HepG2 (cell line): Measurements from ENCODE around the gene FNDC7. TPM values are rescaled to one million over a fixed set of nuclear protein-coding genes. Genes with fewer than 3 reads are reported as not detected.
A peak's percentile ranks its signal among the peaks of the same experiment; 100 is the strongest.

Experiments
- ATAC-seq: fragments of 200-7000 bp; cut with Tn5 transposase; 3 replicates; pipeline ENCODE4 v1.9.1; 2020; ENCODE audit warnings: mild to moderate bottlenecking, moderate library complexity
- BruUV-seq: library from RNA; stranded (reverse); fragments of 400-500 nt; replicated peaks from 2 replicates; lab custom pipeline; 2021; lab: Mats Ljungman, UMichigan
- CTCF ChIA-PET: fragments of 300-600 bp; formaldehyde crosslinking; extraction: SDS; loops from one replicate; lab custom pipeline; 2021; ENCODE audit warnings: low total read pairs, inconsistent platforms, low intra/inter-chr PET ratio; lab: Yijun Ruan, JAX
- POLR2A ChIA-PET: fragments of 350-600 bp; sonication (Branson Sonifier 250); formaldehyde crosslinking; loops from one replicate; lab custom pipeline; 2020; ENCODE audit warnings: antibody characterized with exemption, inconsistent platforms; lab: Yijun Ruan, JAX
- DNase-seq: peaks from one replicate; pipeline ENCODE4 v3.0.0-alpha.2; 2015; ENCODE audit warnings: low spot score
- FAIRE-seq: peaks from 3 replicates; lab custom pipeline; 2011; peaks lifted over from hg19 to GRCh38; lab: Jason Lieb, UNC
- H2AFZ ChIP-seq: one replicate; pipeline ENCODE4 v1.6.1; 2011; ENCODE audit warnings: low read length, inconsistent platforms
- H3K27ac ChIP-seq: fragments of 300-600 bp; 3 replicates; pipeline ENCODE4 v1.8.0; 2011; ENCODE audit warnings: mixed run types, mild to moderate bottlenecking, mixed read lengths, low read length, inconsistent platforms; ENCODE audit not compliant: insufficient read depth; ENCODE audit errors: extremely low read length
- H3K27me3 ChIP-seq, 2 experiments: fragments of 200-600 bp in 1 of 2; 2 replicates in 1 of 2; 3 replicates in 1 of 2; pipeline versions ENCODE4 v1.6.0 to v1.8.0; 2011; ENCODE audit warnings: low read length in 2 of 2, mild to moderate bottlenecking in 2 of 2, moderate library complexity in 2 of 2, inconsistent platforms in 1 of 2; ENCODE audit not compliant: insufficient read depth in 2 of 2, control insufficient read depth in 1 of 2
- H3K36me3 ChIP-seq, 2 experiments: fragments of 200-600 bp in 1 of 2; replicated peaks in 1 of 2; 2 replicates in 1 of 2; 3 replicates in 1 of 2; pipeline versions ENCODE4 v1.5.1 to v1.8.0; 2011; ENCODE audit warnings: low read length in 2 of 2, inconsistent platforms in 1 of 2; ENCODE audit not compliant: insufficient read depth in 2 of 2, control insufficient read depth in 1 of 2
- H3K4me1 ChIP-seq: 2 replicates; pipeline ENCODE4 v1.5.1; 2012; ENCODE audit warnings: low read length, inconsistent platforms; ENCODE audit not compliant: insufficient read depth
- H3K4me2 ChIP-seq: 2 replicates; pipeline ENCODE4 v1.6.0; 2011; ENCODE audit warnings: low read depth, low read length, inconsistent platforms
- H3K4me3 ChIP-seq, 3 experiments: fragments of 200-600 bp in 1 of 3; sonication (generic), shearing (Covaris generic) in 1 of 3; replicated peaks in 1 of 3; 2 replicates each; pipeline ENCODE4 v1.5.1; 2011 to 2016; ENCODE audit warnings: low read length in 3 of 3, inconsistent platforms in 2 of 3, low read depth in 2 of 3, mild to moderate bottlenecking in 2 of 3, control low read depth in 1 of 3, mixed read lengths in 1 of 3; ENCODE audit not compliant: insufficient read depth in 1 of 3
- H3K79me2 ChIP-seq: one replicate; pipeline ENCODE4 v1.6.1; 2011; ENCODE audit warnings: low read length, inconsistent platforms; ENCODE audit not compliant: insufficient read depth
- H3K9ac ChIP-seq: 2 replicates; pipeline ENCODE4 v1.6.0; 2011; ENCODE audit warnings: mild to moderate bottlenecking, low read depth, low read length, inconsistent platforms; ENCODE audit not compliant: insufficient read depth
- H3K9me3 ChIP-seq: 2 replicates; pipeline ENCODE4 v1.5.1; 2012; ENCODE audit warnings: mild to moderate bottlenecking, low read length
- H4K20me1 ChIP-seq: 2 replicates; pipeline ENCODE4 v1.6.0; 2011; ENCODE audit warnings: inconsistent platforms, mild to moderate bottlenecking, low read length, moderate library complexity; ENCODE audit not compliant: insufficient read depth
- ATF2 ChIP-seq: sonication (generic); formaldehyde crosslinking; IDR thresholded peaks from 2 replicates; pipeline ENCODE4 v1.4.0; 2020; ENCODE audit warnings: missing genetic modification reagents
- MED1 ChIP-seq: sonication (generic); formaldehyde crosslinking; IDR thresholded peaks from 2 replicates; pipeline ENCODE4 v1.4.0; 2020; ENCODE audit warnings: missing genetic modification reagents
- MEIS2 ChIP-seq: sonication (generic); formaldehyde crosslinking; IDR thresholded peaks from 2 replicates; pipeline ENCODE4 v1.9.0; 2021; ENCODE audit warnings: mild to moderate bottlenecking, missing genetic modification reagents
- MLX ChIP-seq: IDR thresholded peaks from 2 replicates; pipeline ENCODE4 v1.6.1; 2016
- MTA3 ChIP-seq: sonication (generic); formaldehyde crosslinking; IDR thresholded peaks from 2 replicates; pipeline ENCODE4 v1.4.0; 2020; ENCODE audit warnings: missing genetic modification reagents
- NBN ChIP-seq: fragments of 450-650 bp; conservative IDR thresholded peaks from 2 replicates; pipeline ENCODE4 v1.6.1; 2017
- SRSF1 ChIP-seq: fragments of 200-400 bp; formaldehyde crosslinking; optimal IDR thresholded peaks from 2 replicates; pipeline ENCODE3; 2017; ENCODE audit warnings: mild to moderate bottlenecking, low read depth, low read length, moderate library complexity
- ZNF205 ChIP-seq: IDR thresholded peaks from 2 replicates; pipeline ENCODE4 v1.6.1; 2018; ENCODE audit warnings: missing biosample characterization, missing genetic modification reagents
- ZNF615 ChIP-seq: sonication (generic); formaldehyde crosslinking; IDR thresholded peaks from 2 replicates; pipeline ENCODE4 v1.5.0; 2020; ENCODE audit warnings: mild to moderate bottlenecking, missing genetic modification reagents, borderline replicate concordance
- ZNF652 ChIP-seq: IDR thresholded peaks from 2 replicates; pipeline ENCODE4 v1.6.1; 2016; ENCODE audit warnings: low read depth, borderline replicate concordance
- ZNF883 ChIP-seq: sonication (generic); formaldehyde crosslinking; IDR thresholded peaks from 2 replicates; pipeline ENCODE4 v1.5.1; 2020; ENCODE audit warnings: mild to moderate bottlenecking, missing genetic modification reagents; ENCODE audit errors: not compliant biosample characterization
- WGBS: methylation state at CpG from one replicate; pipeline ENCODE4 v1.1.6; 2017; ENCODE audit warnings: low lambda C conversion rate; 5-methylcytosine and 5-hydroxymethylcytosine counted together
- in situ Hi-C: cut with HindIII; loops from 2 replicates; pipeline ENCODE4 v1.10.0; 2017; ENCODE audit warnings: low pct_unique_long_range_greater_than_20kb; ENCODE audit not compliant: extremely low pct_ligation_motif_present
- intact Hi-C: fragments of 100-400 bp; cut with micrococcal nuclease; formaldehyde crosslinking; loops from one replicate; pipeline ENCODE4 v1.10.0; 2022; ENCODE audit not compliant: unreplicated experiment
- polyA plus RNA-seq, 8 experiments: library from polyadenylated mRNA; depleted of rRNA in 3 of 8; stranded (reverse) in 7 of 8; unstranded in 1 of 8; fragments of >200 nt; fragmentation: Illumina TruSeq in 4 of 8; extraction: Trizol in 4 of 8; gene quantifications; 2 replicates each; pipeline versions ENCODE4 v1.2.1 to v1.2.3, GENCODE V29; 2011 to 2016; ENCODE audit warnings: low read depth in 4 of 8, missing spikeins in 1 of 8, mixed read lengths in 1 of 8; ENCODE audit not compliant: insufficient read depth in 1 of 8
- total RNA-seq, 5 experiments: library from RNA; depleted of rRNA; stranded (reverse); fragments of >200 nt; fragmentation: Illumina TruSeq; extraction: Trizol; gene quantifications; 2 replicates each; pipeline ENCODE4 v1.2.3, GENCODE V29; 2016; ENCODE audit warnings: low read depth in 1 of 5
- TF ChIP-seq, protein P1 (sequence below): sonication (generic); formaldehyde crosslinking; IDR thresholded peaks from 2 replicates; pipeline ENCODE4 v1.4.0; 2020; ENCODE audit warnings: missing genetic modification reagents
- TF ChIP-seq, protein P2 (sequence below): sonication (generic); formaldehyde crosslinking; IDR thresholded peaks from 2 replicates; pipeline ENCODE4 v1.5.1; 2020; ENCODE audit warnings: mild to moderate bottlenecking, missing genetic modification reagents, borderline replicate concordance

FNDC7 gene
- total and polyA plus RNA-seq, 2 of the 13 experiments (the other 11 are each of a cell fraction or from before 2014, with no cell fraction given): 0.03 TPM; not detected in 1

GRCh38 chr1:108691128-108691941 is 21.4 kb upstream of the FNDC7 start:
- peak; percentile 39 for FAIRE-seq
- TF ChIP-seq MLX (CRISPR knock-in tag) (no peak), ATF2 (CRISPR knock-in tag) (no peak), NBN (no peak), MED1 (CRISPR knock-in tag) (no peak), MTA3 (CRISPR knock-in tag) (no peak), ZNF615 (CRISPR knock-in tag) (0 out of 2 replicates have a peak, but pooled peaks have one; percentile 1), ZNF652 (CRISPR knock-in tag) (0 out of 2 replicates have a peak, but pooled peaks have one; percentile 2), ZNF205 (0 out of 2 replicates have a peak, but pooled peaks have one; percentile 5), SRSF1 (no peak), MEIS2 (no peak), ZNF883 (no peak)
- TF ChIP-seq, protein P1, sequence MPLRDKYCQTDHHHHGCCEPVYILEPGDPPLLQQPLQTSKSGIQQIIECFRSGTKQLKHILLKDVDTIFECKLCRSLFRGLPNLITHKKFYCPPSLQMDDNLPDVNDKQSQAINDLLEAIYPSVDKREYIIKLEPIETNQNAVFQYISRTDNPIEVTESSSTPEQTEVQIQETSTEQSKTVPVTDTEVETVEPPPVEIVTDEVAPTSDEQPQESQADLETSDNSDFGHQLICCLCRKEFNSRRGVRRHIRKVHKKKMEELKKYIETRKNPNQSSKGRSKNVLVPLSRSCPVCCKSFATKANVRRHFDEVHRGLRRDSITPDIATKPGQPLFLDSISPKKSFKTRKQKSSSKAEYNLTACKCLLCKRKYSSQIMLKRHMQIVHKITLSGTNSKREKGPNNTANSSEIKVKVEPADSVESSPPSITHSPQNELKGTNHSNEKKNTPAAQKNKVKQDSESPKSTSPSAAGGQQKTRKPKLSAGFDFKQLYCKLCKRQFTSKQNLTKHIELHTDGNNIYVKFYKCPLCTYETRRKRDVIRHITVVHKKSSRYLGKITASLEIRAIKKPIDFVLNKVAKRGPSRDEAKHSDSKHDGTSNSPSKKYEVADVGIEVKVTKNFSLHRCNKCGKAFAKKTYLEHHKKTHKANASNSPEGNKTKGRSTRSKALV: no peak
- TF ChIP-seq, protein P2, sequence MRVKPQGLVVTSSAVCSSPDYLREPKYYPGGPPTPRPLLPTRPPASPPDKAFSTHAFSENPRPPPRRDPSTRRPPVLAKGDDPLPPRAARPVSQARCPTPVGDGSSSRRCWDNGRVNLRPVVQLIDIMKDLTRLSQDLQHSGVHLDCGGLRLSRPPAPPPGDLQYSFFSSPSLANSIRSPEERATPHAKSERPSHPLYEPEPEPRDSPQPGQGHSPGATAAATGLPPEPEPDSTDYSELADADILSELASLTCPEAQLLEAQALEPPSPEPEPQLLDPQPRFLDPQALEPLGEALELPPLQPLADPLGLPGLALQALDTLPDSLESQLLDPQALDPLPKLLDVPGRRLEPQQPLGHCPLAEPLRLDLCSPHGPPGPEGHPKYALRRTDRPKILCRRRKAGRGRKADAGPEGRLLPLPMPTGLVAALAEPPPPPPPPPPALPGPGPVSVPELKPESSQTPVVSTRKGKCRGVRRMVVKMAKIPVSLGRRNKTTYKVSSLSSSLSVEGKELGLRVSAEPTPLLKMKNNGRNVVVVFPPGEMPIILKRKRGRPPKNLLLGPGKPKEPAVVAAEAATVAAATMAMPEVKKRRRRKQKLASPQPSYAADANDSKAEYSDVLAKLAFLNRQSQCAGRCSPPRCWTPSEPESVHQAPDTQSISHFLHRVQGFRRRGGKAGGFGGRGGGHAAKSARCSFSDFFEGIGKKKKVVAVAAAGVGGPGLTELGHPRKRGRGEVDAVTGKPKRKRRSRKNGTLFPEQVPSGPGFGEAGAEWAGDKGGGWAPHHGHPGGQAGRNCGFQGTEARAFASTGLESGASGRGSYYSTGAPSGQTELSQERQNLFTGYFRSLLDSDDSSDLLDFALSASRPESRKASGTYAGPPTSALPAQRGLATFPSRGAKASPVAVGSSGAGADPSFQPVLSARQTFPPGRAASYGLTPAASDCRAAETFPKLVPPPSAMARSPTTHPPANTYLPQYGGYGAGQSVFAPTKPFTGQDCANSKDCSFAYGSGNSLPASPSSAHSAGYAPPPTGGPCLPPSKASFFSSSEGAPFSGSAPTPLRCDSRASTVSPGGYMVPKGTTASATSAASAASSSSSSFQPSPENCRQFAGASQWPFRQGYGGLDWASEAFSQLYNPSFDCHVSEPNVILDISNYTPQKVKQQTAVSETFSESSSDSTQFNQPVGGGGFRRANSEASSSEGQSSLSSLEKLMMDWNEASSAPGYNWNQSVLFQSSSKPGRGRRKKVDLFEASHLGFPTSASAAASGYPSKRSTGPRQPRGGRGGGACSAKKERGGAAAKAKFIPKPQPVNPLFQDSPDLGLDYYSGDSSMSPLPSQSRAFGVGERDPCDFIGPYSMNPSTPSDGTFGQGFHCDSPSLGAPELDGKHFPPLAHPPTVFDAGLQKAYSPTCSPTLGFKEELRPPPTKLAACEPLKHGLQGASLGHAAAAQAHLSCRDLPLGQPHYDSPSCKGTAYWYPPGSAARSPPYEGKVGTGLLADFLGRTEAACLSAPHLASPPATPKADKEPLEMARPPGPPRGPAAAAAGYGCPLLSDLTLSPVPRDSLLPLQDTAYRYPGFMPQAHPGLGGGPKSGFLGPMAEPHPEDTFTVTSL (CRISPR knock-in tag): no peak

More at GRCh38 chr1:108691128-108691941, 21.4 kb upstream of the FNDC7 start:
- ATAC-seq: peak; percentile 18
- intact Hi-C loops (loop anchor here (5.0 kb wide), 1 partner anchor 129 kb away; the partner anchor contains the start of gene EEIG2), in situ Hi-C loops (no loop called here)
- BruUV-seq: TSS peak; percentile 91
- POLR2A ChIA-PET: interaction anchor here (0.9 to 2.1 kb wide), 11 partner anchors 10 to 185 kb away, joined by 3 to 28 read pairs (median 9); partner anchors contain the start of genes EEIG2 and GPSM2
- Histone ChIP-seq H3K9ac (peak overlapping the region; percentile 89), H4K20me1 (peaks cover 25% of the 10 kb centered on the region), H3K4me1 (peaks cover 49% of the 10 kb centered on the region), H3K36me3 (peaks cover 2 to 10% of the 10 kb centered on the region in 2 experiments; a peak in 4 of 5 replicates), H3K79me2 (peaks cover 48% of the 10 kb centered on the region), H3K27me3 (no peaks in the 10 kb centered on the region; a peak in 1 of 5 replicates), H3K27ac (peak overlapping the region; percentile 94), H3K4me2 (peak overlapping the region; percentile 81), H3K4me3 (peak overlapping the region; percentile 87 to 95 (median 93)), H2AFZ (peak overlapping the region; percentile 37), H3K9me3 (no peaks in the 10 kb centered on the region)
- 40% methylated on average over 10 of the region's 12 CpGs for WGBS
- DNase-seq: no peak
- CTCF ChIA-PET: no interaction called here
